SH-SY5Y (cell line): ENCODE measurements around the gene NSMCE1.

Experiments used
- GATA2 ChIP-seq: IDR thresholded peaks from 2 replicates; pipeline ENCODE4 v1.6.1; 2011; ENCODE audit warnings: mild to moderate bottlenecking, low read depth, low read length
- GATA3 ChIP-seq: IDR thresholded peaks from 2 replicates; pipeline ENCODE4 v1.6.1; 2011; ENCODE audit warnings: low read depth, mild to moderate bottlenecking, low read length, moderate library complexity

GRCh38 chr16:27291106-27291505 lies 22.5 kb upstream of the NSMCE1 start:
- TF ChIP-seq GATA2 (no peak), GATA3 (no peak)
